Neural progenitor cell (in vitro differentiated cells): ENCODE results near the gene CCDC66. TPM values are rescaled to one million over a fixed set of nuclear protein-coding genes. Genes with fewer than 3 reads are reported as not detected.

ENCODE experiments used
- DNase-seq: peaks from one replicate; pipeline ENCODE4 v3.0.0-alpha.2; 2016; ENCODE audit warnings: low spot score
- H2AFZ ChIP-seq: fragments of 200-600 bp; sonication (generic); replicated peaks from 2 replicates; pipeline ENCODE4 v1.6.1; 2016; ENCODE audit warnings: antibody characterized with exemption
- H3F3A ChIP-seq: fragments of 200-600 bp; sonication (generic); 2 replicates; pipeline ENCODE4 v1.6.1; 2016; ENCODE audit warnings: antibody characterized with exemption, low read depth
- H3K27ac ChIP-seq: fragments of 200-600 bp; sonication (generic); 2 replicates; pipeline ENCODE4 v1.5.1; 2016; ENCODE audit warnings: mild to moderate bottlenecking
- H3K27me3 ChIP-seq: fragments of 200-600 bp; sonication (generic); 2 replicates; pipeline ENCODE4 v1.6.1; 2016; ENCODE audit warnings: mild to moderate bottlenecking, moderate library complexity
- H3K36me3 ChIP-seq: fragments of 200-600 bp; sonication (generic); 2 replicates; pipeline ENCODE4 v1.5.1; 2016
- H3K4me1 ChIP-seq: fragments of 200-600 bp; sonication (generic); 2 replicates; pipeline ENCODE4 v1.6.1; 2016; ENCODE audit warnings: mixed run types
- H3K4me2 ChIP-seq: fragments of 200-600 bp; sonication (generic); 2 replicates; pipeline ENCODE4 v1.6.1; 2016
- H3K4me3 ChIP-seq: fragments of 200-600 bp; sonication (generic); 2 replicates; pipeline ENCODE4 v1.5.1; 2016
- H3K79me2 ChIP-seq: fragments of 200-600 bp; sonication (generic); 2 replicates; pipeline ENCODE4 v1.6.1; 2016; ENCODE audit warnings: low read depth
- H3K9ac ChIP-seq: fragments of 200-600 bp; sonication (generic); 2 replicates; pipeline ENCODE4 v1.6.1; 2016
- H3K9me3 ChIP-seq: fragments of 200-600 bp; sonication (generic); 2 replicates; pipeline ENCODE4 v1.5.1; 2016; ENCODE audit warnings: low read depth
- H4K20me1 ChIP-seq: fragments of 200-600 bp; sonication (generic); 2 replicates; pipeline ENCODE4 v1.6.1; 2016; ENCODE audit warnings: low read depth
- H3K27ac Mint-ChIP-seq: 3 replicates; pipeline ENCODE4 v1.8.0; 2021; ENCODE audit warnings: mixed read lengths
- H3K27me3 Mint-ChIP-seq: 2 replicates; pipeline ENCODE4 v1.8.0; 2022; ENCODE audit warnings: low read depth, mild to moderate bottlenecking, inconsistent platforms, moderate library complexity, mixed read lengths; ENCODE audit not compliant: insufficient read depth
- H3K36me3 Mint-ChIP-seq: 3 replicates; pipeline ENCODE4 v1.8.0; 2021; ENCODE audit warnings: mixed read lengths
- H3K4me1 Mint-ChIP-seq: 3 replicates; pipeline ENCODE4 v1.8.0; 2021; ENCODE audit warnings: mixed read lengths
- H3K4me3 Mint-ChIP-seq: 3 replicates; pipeline ENCODE4 v1.8.0; 2021; ENCODE audit warnings: mild to moderate bottlenecking, moderate library complexity, mixed read lengths
- H3K9me3 Mint-ChIP-seq: 3 replicates; pipeline ENCODE4 v1.8.0; 2020; ENCODE audit warnings: mixed read lengths
- EZH2 ChIP-seq: fragments of 200-600 bp; sonication (generic); IDR thresholded peaks from 2 replicates; pipeline ENCODE4 v1.6.1; 2017; ENCODE audit warnings: antibody characterized with exemption, mild to moderate bottlenecking, moderate library complexity
- EZH2phosphoT487 ChIP-seq: fragments of 200-600 bp; sonication (generic); IDR thresholded peaks from 2 replicates; pipeline ENCODE4 v1.6.1; 2017; ENCODE audit warnings: antibody characterized with exemption
- total RNA-seq: library from RNA; depleted of rRNA; stranded (reverse); fragments of >200 nt; gene quantifications from 2 replicates; pipeline ENCODE4 v1.2.3, GENCODE V29; 2015; ENCODE audit warnings: low replicate concordance
- TF ChIP-seq, protein P1 (sequence below): fragments of 200-600 bp; sonication (generic); IDR thresholded peaks from 2 replicates; pipeline ENCODE4 v1.5.1; 2017; ENCODE audit warnings: antibody characterized with exemption, mild to moderate bottlenecking

CCDC66 gene
- total RNA-seq, 1 donor from 2014 or later: 34.1 TPM

- Mint-ChIP-seq H3K27ac (no peak overlapping the region), H3K4me3 (no peak overlapping the region), H3K4me1 (no peaks in the 10 kb centered on the region), H3K9me3 (no peaks in the 10 kb centered on the region), H3K36me3 (no peaks in the 10 kb centered on the region), H3K27me3 (peaks cover 2% of the 10 kb centered on the region)
- no peak for DNase-seq
- TF ChIP-seq, protein P1, sequence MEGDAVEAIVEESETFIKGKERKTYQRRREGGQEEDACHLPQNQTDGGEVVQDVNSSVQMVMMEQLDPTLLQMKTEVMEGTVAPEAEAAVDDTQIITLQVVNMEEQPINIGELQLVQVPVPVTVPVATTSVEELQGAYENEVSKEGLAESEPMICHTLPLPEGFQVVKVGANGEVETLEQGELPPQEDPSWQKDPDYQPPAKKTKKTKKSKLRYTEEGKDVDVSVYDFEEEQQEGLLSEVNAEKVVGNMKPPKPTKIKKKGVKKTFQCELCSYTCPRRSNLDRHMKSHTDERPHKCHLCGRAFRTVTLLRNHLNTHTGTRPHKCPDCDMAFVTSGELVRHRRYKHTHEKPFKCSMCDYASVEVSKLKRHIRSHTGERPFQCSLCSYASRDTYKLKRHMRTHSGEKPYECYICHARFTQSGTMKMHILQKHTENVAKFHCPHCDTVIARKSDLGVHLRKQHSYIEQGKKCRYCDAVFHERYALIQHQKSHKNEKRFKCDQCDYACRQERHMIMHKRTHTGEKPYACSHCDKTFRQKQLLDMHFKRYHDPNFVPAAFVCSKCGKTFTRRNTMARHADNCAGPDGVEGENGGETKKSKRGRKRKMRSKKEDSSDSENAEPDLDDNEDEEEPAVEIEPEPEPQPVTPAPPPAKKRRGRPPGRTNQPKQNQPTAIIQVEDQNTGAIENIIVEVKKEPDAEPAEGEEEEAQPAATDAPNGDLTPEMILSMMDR: no peak
- no peak for TF ChIP-seq EZH2
- TF ChIP-seq EZH2phosphoT487: no peak
- H3K4me2 ChIP-seq: no peak overlapping the region
- H2AFZ ChIP-seq: peak overlapping the region; percentile 17
- no peak overlapping the region for H3K4me3 ChIP-seq
- H3K36me3 ChIP-seq: no peaks in the 10 kb centered on the region
- H4K20me1 ChIP-seq: no peaks in the 10 kb centered on the region
- peaks cover 9% of the 10 kb centered on the region for H3K4me1 ChIP-seq
- H3K9me3 ChIP-seq: no peaks in the 10 kb centered on the region
- H3K9ac ChIP-seq: no peak overlapping the region
- no peak overlapping the region for H3K27ac ChIP-seq
- no peaks in the 10 kb centered on the region for H3K79me2 ChIP-seq
- no peaks in the 10 kb centered on the region for H3F3A ChIP-seq
- H3K27me3 ChIP-seq: no peaks in the 10 kb centered on the region
Observed at GRCh38 chr3:56525291-56525690, 31.7 kb upstream of the CCDC66 start.

GRCh38 chr3:56536735-56537134 is 20.2 kb upstream of the CCDC66 start:
- no peak for DNase-seq
- no peak overlapping the region for H3K27ac ChIP-seq
- H3K36me3 ChIP-seq: no peaks in the 10 kb centered on the region
- no peak overlapping the region for H3K9ac ChIP-seq
- peaks cover 2% of the 10 kb centered on the region for H3K27me3 Mint-ChIP-seq
- no peak overlapping the region for H2AFZ ChIP-seq
- no peak overlapping the region for H3K27ac Mint-ChIP-seq
- no peaks in the 10 kb centered on the region for H3K9me3 ChIP-seq
- H3K4me1 ChIP-seq: no peaks in the 10 kb centered on the region
- H3K4me3 Mint-ChIP-seq: no peak overlapping the region
- no peaks in the 10 kb centered on the region for H4K20me1 ChIP-seq
- H3K4me3 ChIP-seq: no peak overlapping the region
- H3K4me1 Mint-ChIP-seq: peaks cover 6% of the 10 kb centered on the region
- H3K79me2 ChIP-seq: no peaks in the 10 kb centered on the region
- H3K36me3 Mint-ChIP-seq: no peaks in the 10 kb centered on the region
- H3K4me2 ChIP-seq: no peak overlapping the region
- no peaks in the 10 kb centered on the region for H3F3A ChIP-seq
- no peak for TF ChIP-seq EZH2
- no peak for TF ChIP-seq EZH2phosphoT487
- TF ChIP-seq, protein P1: no peak
- H3K9me3 Mint-ChIP-seq: no peaks in the 10 kb centered on the region
- H3K27me3 ChIP-seq: no peaks in the 10 kb centered on the region

GRCh38 chr3:56547486-56547885 is 9.5 kb upstream of the CCDC66 start:
- no peak overlapping the region for H3K4me3 Mint-ChIP-seq
- H3K4me1 Mint-ChIP-seq: no peaks in the 10 kb centered on the region
- Histone ChIP-seq H3K36me3 (no peaks in the 10 kb centered on the region), H3K9me3 (no peaks in the 10 kb centered on the region), H3K27ac (no peak overlapping the region), H3K79me2 (no peaks in the 10 kb centered on the region), H3K4me2 (no peak overlapping the region), H4K20me1 (no peaks in the 10 kb centered on the region), H3K4me1 (no peaks in the 10 kb centered on the region), H2AFZ (no peak overlapping the region), H3K27me3 (no peaks in the 10 kb centered on the region), H3K4me3 (no peak overlapping the region), H3F3A (no peaks in the 10 kb centered on the region), H3K9ac (no peak overlapping the region)
- TF ChIP-seq EZH2: no peak
- TF ChIP-seq EZH2phosphoT487: no peak
- TF ChIP-seq, protein P1: peak; percentile 15
- H3K27me3 Mint-ChIP-seq: no peaks in the 10 kb centered on the region
- peaks cover 2% of the 10 kb centered on the region for H3K9me3 Mint-ChIP-seq
- no peak overlapping the region for H3K27ac Mint-ChIP-seq
- DNase-seq: no peak
- no peaks in the 10 kb centered on the region for H3K36me3 Mint-ChIP-seq

GRCh38 chr3:56557831-56558170 is 826 bp downstream of the CCDC66 start:
- Histone ChIP-seq H3K4me2 (peak overlapping the region; percentile 82), H3K36me3 (peaks cover 4% of the 10 kb centered on the region), H3F3A (peaks cover 17% of the 10 kb centered on the region), H2AFZ (peak overlapping the region; percentile 85), H3K9me3 (no peaks in the 10 kb centered on the region), H3K27me3 (no peaks in the 10 kb centered on the region), H3K27ac (no peak overlapping the region), H3K4me1 (peaks cover 8% of the 10 kb centered on the region), H3K9ac (peak overlapping the region; percentile 52), H3K4me3 (peak overlapping the region; percentile 68), H4K20me1 (peaks cover 2% of the 10 kb centered on the region), H3K79me2 (peaks cover 30% of the 10 kb centered on the region)
- Mint-ChIP-seq H3K36me3 (peaks cover 9% of the 10 kb centered on the region), H3K27me3 (no peaks in the 10 kb centered on the region), H3K4me1 (peaks cover 12% of the 10 kb centered on the region), H3K27ac (peak overlapping the region; percentile 98), H3K4me3 (peak overlapping the region; percentile 98), H3K9me3 (no peaks in the 10 kb centered on the region)
- DNase-seq: no peak
- TF ChIP-seq EZH2 (no peak), EZH2phosphoT487 (no peak)
- TF ChIP-seq, protein P1: no peak
